Loucy (cell line): ENCODE results near the gene PRR5.

ENCODE experiments used
- EZH2phosphoT487 ChIP-seq: fragments of 200-600 bp; IDR thresholded peaks from 2 replicates; pipeline ENCODE4 v1.6.1; 2018; ENCODE audit warnings: antibody characterized with exemption, mild to moderate bottlenecking, moderate library complexity, borderline replicate concordance
- TF ChIP-seq, protein P1 (sequence below): fragments of 200-600 bp; sonication (generic); conservative IDR thresholded peaks from 2 replicates; pipeline ENCODE4 v1.5.1; 2014; ENCODE audit warnings: mild to moderate bottlenecking, antibody characterized with exemption, low read length

DNA sequence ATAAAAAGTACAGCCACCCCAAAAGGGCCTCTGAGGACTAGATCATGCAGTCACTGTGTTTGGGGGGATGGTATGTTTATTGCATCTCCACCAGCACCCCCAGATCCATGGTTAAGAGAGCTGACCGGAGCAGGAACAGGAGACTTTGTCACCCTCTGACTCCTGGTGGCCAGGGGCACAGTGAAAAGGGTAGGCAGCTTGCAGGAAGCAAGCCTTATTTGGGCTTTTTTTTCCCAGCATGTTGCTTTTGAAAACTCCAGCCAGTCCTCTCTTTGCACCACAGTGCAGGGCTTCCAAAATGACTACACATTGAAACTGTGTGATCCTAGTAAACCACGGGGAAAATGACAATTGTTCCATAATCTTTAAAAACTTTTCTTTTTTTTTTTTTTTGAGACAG, 20.6 kb downstream of the PRR5 start:
- TF ChIP-seq, protein P1, sequence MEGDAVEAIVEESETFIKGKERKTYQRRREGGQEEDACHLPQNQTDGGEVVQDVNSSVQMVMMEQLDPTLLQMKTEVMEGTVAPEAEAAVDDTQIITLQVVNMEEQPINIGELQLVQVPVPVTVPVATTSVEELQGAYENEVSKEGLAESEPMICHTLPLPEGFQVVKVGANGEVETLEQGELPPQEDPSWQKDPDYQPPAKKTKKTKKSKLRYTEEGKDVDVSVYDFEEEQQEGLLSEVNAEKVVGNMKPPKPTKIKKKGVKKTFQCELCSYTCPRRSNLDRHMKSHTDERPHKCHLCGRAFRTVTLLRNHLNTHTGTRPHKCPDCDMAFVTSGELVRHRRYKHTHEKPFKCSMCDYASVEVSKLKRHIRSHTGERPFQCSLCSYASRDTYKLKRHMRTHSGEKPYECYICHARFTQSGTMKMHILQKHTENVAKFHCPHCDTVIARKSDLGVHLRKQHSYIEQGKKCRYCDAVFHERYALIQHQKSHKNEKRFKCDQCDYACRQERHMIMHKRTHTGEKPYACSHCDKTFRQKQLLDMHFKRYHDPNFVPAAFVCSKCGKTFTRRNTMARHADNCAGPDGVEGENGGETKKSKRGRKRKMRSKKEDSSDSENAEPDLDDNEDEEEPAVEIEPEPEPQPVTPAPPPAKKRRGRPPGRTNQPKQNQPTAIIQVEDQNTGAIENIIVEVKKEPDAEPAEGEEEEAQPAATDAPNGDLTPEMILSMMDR = no peak
- TF ChIP-seq EZH2phosphoT487 = no peak
